LNCaP clone FGC (cell line): Measurements from ENCODE around the gene PTPN13.
"Not testable (repeated sequence)": the region's sequence is repeated elsewhere in the genome, so short reads cannot be mapped to it uniquely, and the experiment has no call there.

Experiments used
- DNase-seq: peaks from one replicate; pipeline ENCODE4 v3.0.0-alpha.2; 2011; ENCODE audit warnings: low read depth
- H3K4me3 ChIP-seq: 2 replicates; pipeline ENCODE4 v1.5.1; 2011; ENCODE audit warnings: mild to moderate bottlenecking, low read depth, low read length, control low read depth
- TF ChIP-seq, protein P1 (sequence below): IDR thresholded peaks from 2 replicates; pipeline ENCODE4 v1.5.1; 2012; ENCODE audit warnings: mild to moderate bottlenecking; ENCODE audit not compliant: control insufficient read depth, insufficient read depth; ENCODE audit errors: extremely low read depth

The PTPN13 gene

DNA sequence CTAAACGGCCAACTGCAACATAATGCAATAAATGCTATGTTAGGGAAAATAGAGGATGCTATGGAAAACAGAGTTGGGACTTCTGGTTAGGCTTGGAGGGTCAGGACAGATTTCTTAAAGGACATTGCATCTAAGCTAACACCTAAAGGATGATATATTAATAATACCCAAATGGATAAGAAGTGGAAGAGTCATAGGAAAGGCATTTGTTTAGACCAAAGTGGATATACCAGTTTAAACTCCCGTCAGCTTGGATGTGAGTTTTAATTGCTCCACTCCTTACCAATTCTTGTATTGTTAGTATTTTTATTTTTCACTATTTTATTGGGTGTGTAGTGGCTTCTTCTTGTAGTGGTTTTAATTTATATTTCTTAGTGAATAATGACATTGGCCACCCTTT lies 93.9 kb downstream of the PTPN13 start:
- TF ChIP-seq, protein P1, sequence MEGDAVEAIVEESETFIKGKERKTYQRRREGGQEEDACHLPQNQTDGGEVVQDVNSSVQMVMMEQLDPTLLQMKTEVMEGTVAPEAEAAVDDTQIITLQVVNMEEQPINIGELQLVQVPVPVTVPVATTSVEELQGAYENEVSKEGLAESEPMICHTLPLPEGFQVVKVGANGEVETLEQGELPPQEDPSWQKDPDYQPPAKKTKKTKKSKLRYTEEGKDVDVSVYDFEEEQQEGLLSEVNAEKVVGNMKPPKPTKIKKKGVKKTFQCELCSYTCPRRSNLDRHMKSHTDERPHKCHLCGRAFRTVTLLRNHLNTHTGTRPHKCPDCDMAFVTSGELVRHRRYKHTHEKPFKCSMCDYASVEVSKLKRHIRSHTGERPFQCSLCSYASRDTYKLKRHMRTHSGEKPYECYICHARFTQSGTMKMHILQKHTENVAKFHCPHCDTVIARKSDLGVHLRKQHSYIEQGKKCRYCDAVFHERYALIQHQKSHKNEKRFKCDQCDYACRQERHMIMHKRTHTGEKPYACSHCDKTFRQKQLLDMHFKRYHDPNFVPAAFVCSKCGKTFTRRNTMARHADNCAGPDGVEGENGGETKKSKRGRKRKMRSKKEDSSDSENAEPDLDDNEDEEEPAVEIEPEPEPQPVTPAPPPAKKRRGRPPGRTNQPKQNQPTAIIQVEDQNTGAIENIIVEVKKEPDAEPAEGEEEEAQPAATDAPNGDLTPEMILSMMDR, result no peak
- no peak overlapping the region for H3K4me3 ChIP-seq
- DNase-seq, result no peak

DNA sequence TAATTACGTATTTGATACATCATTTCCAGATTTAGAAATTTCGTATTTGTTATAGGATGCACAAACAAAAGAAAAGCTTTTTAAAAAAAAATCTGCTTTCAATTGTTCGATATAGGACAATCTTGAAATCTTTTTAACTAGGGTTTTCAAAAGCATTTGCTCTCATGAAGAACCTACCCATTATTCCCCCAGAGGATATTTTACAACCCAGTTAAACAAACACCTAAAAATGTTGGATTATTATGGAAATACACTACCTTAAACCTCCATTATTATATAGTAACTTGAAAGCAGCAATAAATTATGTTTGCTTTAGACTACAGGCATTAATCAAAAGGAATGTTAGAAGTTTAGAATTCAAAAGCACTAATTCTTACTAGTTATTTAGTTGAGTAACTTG lies 110.5 kb downstream of the PTPN13 start:
- H3K4me3 ChIP-seq, result no peak overlapping the region
- no peak for DNase-seq
- TF ChIP-seq, protein P1, result no peak

DNA sequence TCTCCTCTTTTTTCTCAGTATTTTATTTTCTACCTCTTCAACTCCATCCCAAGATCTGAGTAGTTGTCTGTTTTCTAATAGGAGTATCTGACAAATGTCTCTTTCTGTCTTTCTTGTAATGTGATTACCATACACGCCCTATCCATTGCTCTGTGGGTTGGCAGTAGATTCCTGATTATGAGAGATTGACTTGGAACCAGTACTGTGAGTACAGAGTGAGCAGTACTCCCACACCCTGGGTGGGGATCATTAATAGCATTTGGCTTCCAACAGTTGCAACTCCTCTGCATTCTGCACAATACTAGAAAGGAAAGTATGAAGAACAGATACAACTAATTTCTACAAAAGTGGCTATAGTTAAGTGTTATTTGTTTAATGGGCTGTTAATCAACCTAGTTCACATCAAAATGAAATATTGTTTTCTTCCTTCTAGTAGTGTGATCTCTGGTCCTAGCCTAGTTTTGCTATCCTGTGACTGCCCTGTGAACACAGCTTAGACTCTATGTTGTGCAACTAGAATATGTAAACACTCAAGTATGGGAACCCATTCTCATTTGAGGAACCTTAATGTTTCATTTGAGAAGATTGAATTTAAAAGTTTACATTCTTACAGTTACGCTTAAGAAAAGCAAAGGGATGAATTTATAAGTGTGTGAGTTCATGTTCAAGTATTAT lies 112.9 kb downstream of the PTPN13 start:
- no peak overlapping the region for H3K4me3 ChIP-seq
- no peak for DNase-seq
- TF ChIP-seq, protein P1, result no peak

DNA sequence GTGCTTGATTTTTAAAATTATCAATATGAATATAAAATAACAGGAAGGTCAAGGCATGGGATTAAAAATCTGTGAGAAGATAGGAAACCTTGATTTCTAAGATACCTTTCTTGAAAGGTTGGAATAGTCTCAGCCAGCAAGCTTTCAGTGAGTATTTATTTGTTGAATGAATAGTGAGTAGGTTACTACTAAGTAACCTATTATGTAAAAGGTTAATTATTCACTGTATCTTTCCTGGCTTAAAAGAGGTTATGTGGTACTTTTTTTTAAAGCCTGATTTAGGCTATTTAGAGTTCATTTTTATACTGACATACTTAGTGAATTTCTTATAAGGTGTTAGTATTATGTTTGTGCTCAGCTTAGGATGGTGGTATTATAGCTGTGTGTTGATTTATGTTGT lies 123.5 kb downstream of the PTPN13 start:
- TF ChIP-seq, protein P1, result no peak
- H3K4me3 ChIP-seq, result no peak overlapping the region
- no peak for DNase-seq

DNA sequence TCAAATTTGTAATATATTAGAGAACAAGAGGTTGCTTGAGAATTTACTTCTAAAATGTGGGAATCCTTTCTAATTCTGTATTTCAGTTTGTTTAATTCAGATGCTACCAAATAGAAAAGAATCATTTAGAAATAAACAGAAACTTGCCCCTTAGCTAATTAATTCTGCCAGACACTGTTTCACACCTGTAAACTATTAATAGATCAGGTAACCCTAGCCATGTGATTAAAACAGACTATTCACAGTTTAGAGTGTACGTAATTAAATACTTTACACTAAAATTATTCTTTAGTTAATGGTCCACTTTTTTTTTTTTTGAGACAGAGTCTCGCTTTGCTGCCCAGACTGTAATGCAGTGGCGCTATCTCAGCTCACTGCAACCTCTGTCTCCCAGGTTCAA lies 124.0 kb downstream of the PTPN13 start:
- no peak overlapping the region for H3K4me3 ChIP-seq
- no peak for DNase-seq
- TF ChIP-seq, protein P1, result no peak

DNA sequence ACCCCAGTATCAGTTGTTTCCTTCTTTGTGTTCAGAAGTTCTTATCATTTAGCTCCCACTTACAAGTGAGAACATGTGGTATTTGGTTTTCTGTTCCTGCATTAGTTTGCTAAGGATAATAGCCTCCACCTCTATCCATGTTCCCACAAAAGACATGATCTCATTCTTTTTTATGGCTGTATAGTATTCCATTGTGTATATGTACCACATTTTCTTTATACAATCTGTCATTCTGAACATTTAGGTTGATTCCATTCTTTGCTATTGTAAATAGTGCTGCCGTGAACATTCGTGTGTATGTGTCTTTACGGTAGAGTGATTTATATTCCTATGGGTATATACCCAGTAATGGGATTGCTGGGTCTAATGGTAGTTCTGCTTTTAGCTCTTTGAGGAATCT lies 125.0 kb downstream of the PTPN13 start:
- not testable (repeated sequence) for H3K4me3 ChIP-seq, DNase-seq

DNA sequence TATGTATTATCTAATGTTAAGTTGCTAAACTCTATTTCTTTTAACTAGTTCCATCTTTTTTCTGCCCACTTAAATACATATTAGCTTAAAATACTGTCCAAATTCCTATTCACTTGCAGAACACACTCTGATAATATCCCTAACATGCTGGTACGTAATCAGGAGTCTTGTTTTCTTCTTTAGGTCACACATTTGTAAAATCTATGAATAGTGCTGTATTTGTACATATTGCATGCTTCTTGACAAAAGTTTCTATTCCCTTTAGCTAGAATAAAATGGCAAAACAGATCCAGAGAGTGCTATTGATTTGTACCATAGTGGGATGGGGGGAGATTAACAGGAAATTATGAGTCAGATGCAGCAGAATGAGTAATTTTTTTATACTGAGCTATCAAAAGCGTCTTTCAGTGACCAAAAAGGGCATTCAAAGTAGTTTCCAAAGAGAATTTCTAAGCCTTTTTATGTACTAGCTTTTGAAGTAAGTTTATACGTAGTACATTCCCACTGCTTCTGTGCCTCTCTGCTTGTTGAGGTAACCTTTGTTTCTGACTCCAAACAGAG lies 126.5 kb downstream of the PTPN13 start:
- TF ChIP-seq, protein P1, result no peak
- no peak overlapping the region for H3K4me3 ChIP-seq
- no peak for DNase-seq
